K562 (cell line): ENCODE results near the gene CEP72. TPM values are rescaled to one million over a fixed set of nuclear protein-coding genes. Genes with fewer than 3 reads are reported as not detected.

Experiments
- ATAC-seq: fragments of 200-7000 bp; cut with Tn5 transposase; 3 replicates; pipeline ENCODE4 v1.9.1; 2020; ENCODE audit warnings: moderate library complexity
- BruUV-seq: library from RNA; stranded (reverse); fragments of 400-500 nt; replicated peaks from 2 replicates; lab custom pipeline; 2021; lab: Mats Ljungman, UMichigan
- CTCF ChIA-PET: fragments of 300-600 bp; formaldehyde crosslinking; extraction: SDS; loops from one replicate; lab custom pipeline; 2021; ENCODE audit warnings: low intra/inter-chr PET ratio; lab: Yijun Ruan, JAX
- POLR2A ChIA-PET: fragments of 300-600, 350-650 bp; sonication (Branson Sonifier 250); formaldehyde crosslinking; extraction: SDS; loops from one replicate; lab custom pipeline; 2021; ENCODE audit warnings: antibody characterized with exemption, inconsistent platforms; lab: Yijun Ruan, JAX
- DNase-seq, 4 experiments: peaks; one replicate each; pipeline versions ENCODE4 v3.0.0 to v3.0.0-alpha.2; 2011 to 2018; ENCODE audit warnings: low spot score in 3 of 4, mixed read lengths in 3 of 4; ENCODE audit errors: extremely low read depth in 1 of 4
- FAIRE-seq: peaks from 2 replicates; lab custom pipeline; 2011; peaks lifted over from hg19 to GRCh38; lab: Jason Lieb, UNC
- H2AFZ ChIP-seq: 2 replicates; pipeline ENCODE4 v1.6.0; 2011; ENCODE audit warnings: low read depth, low read length, control low read depth, inconsistent platforms
- H3K27ac ChIP-seq: fragments of 200-600 bp; 3 replicates; pipeline ENCODE4 v1.8.0; 2011; ENCODE audit warnings: low read depth, mild to moderate bottlenecking, control low read depth, inconsistent platforms, low read length, moderate library complexity, mixed read lengths; ENCODE audit errors: extremely low read depth
- H3K27me3 ChIP-seq, 2 experiments: fragments of 300-600 bp in 1 of 2; 2 replicates in 1 of 2; 3 replicates in 1 of 2; pipeline versions ENCODE4 v1.6.0 to v1.8.0; 2011; ENCODE audit warnings: inconsistent platforms in 2 of 2, low read length in 2 of 2, mild to moderate bottlenecking in 1 of 2, mixed read lengths in 1 of 2, moderate library complexity in 1 of 2; ENCODE audit not compliant: control insufficient read depth in 2 of 2, insufficient read depth in 2 of 2
- H3K36me3 ChIP-seq: fragments of 300-600 bp; 3 replicates; pipeline ENCODE4 v1.8.0; 2011; ENCODE audit warnings: mild to moderate bottlenecking, low read length, inconsistent platforms; ENCODE audit not compliant: control insufficient read depth, insufficient read depth
- H3K4me1 ChIP-seq, 2 experiments: fragments of 200-600 bp in 1 of 2; replicated peaks in 1 of 2; 2 replicates in 1 of 2; 3 replicates in 1 of 2; pipeline versions ENCODE4 v1.5.1 to v1.8.0; 2011; ENCODE audit warnings: inconsistent platforms in 2 of 2, low read length in 2 of 2, mild to moderate bottlenecking in 1 of 2, mixed read lengths in 1 of 2, moderate library complexity in 1 of 2; ENCODE audit not compliant: control insufficient read depth in 2 of 2, insufficient read depth in 2 of 2
- H3K4me2 ChIP-seq: 2 replicates; pipeline ENCODE4 v1.6.1; 2011; ENCODE audit warnings: low read length, control low read depth, inconsistent platforms, mixed read lengths; ENCODE audit not compliant: insufficient read depth
- H3K4me3 ChIP-seq: fragments of 200-600 bp; sonication (generic), shearing (Covaris generic); 2 replicates; pipeline ENCODE4 v1.5.1; 2016; ENCODE audit warnings: control low read depth, inconsistent platforms
- H3K79me2 ChIP-seq: fragments of 200-600 bp; 3 replicates; pipeline ENCODE4 v1.8.0; 2011; ENCODE audit warnings: low read length, inconsistent platforms; ENCODE audit not compliant: control insufficient read depth, insufficient read depth
- H3K9ac ChIP-seq, 2 experiments: 2 replicates each; pipeline versions ENCODE4 v1.6.0 to v1.6.1; 2011; ENCODE audit warnings: low read depth in 2 of 2, low read length in 2 of 2, control low read depth in 1 of 2, inconsistent platforms in 1 of 2, mild to moderate bottlenecking in 1 of 2, mixed read lengths in 1 of 2; ENCODE audit not compliant: insufficient read depth in 1 of 2
- H3K9me1 ChIP-seq: one replicate; pipeline ENCODE4 v1.6.0; 2011; ENCODE audit warnings: inconsistent platforms, mild to moderate bottlenecking, low read length, moderate library complexity; ENCODE audit not compliant: control insufficient read depth, insufficient read depth
- H3K9me3 ChIP-seq: replicated peaks from 2 replicates; pipeline ENCODE4 v1.5.1; 2011; ENCODE audit warnings: low read depth, low read length, inconsistent platforms; ENCODE audit not compliant: control insufficient read depth, insufficient read depth
- H4K20me1 ChIP-seq: replicated peaks from 2 replicates; pipeline ENCODE4 v1.6.1; 2011; ENCODE audit warnings: low read length, inconsistent platforms, mixed read lengths; ENCODE audit not compliant: control insufficient read depth, insufficient read depth
- MBD1 ChIP-seq: fragments of 250-450 bp; sonication (Bioruptor Pico); IDR thresholded peaks from 2 replicates; pipeline ENCODE4 v1.8.0; 2022; ENCODE audit warnings: inconsistent platforms
- POLR2G ChIP-seq: fragments of 200-400 bp; formaldehyde crosslinking; IDR thresholded peaks from 2 replicates; pipeline ENCODE4 v1.6.1; 2017; ENCODE audit warnings: low read depth, mild to moderate bottlenecking, antibody characterized with exemption, low read length, moderate library complexity
- whole genome bisulfite sequencing: fragments of 100-300 bp; shearing (Covaris generic); methylation state at CpG from one replicate; pipeline ENCODE4 v1.1.6; 2016; ENCODE audit warnings: low coverage, mixed read lengths; ENCODE audit not compliant: insufficient coverage; ENCODE audit errors: missing lambda C conversion rate; 5-methylcytosine and 5-hydroxymethylcytosine counted together
- in situ Hi-C: fragments of 300-500 bp; cut with MboI; formaldehyde crosslinking; loops from 4 replicates; pipeline ENCODE4 v1.15.0; 2018; ENCODE audit warnings: inconsistent platforms, mixed read lengths
- intact Hi-C: fragments of 100-400 bp; cut with micrococcal nuclease; formaldehyde crosslinking; loops from 2 replicates; pipeline ENCODE4 v1.14.2; 2022
- polyA plus RNA-seq, 8 experiments: library from polyadenylated mRNA; depleted of rRNA in 4 of 8; stranded (reverse) in 5 of 8; unstranded in 3 of 8; fragments of >200 nt; fragmentation: Nextera tagmentation in 2 of 8; fragmentation: Illumina TruSeq in 1 of 8; extraction: Ambion mirVana in 2 of 8; extraction: Trizol in 1 of 8; gene quantifications; 2 replicates each; pipeline versions ENCODE4 v1.2.1 to v1.2.3, GENCODE V29; 2011 to 2014; ENCODE audit warnings: inconsistent platforms in 1 of 8, missing spikeins in 1 of 8
- total RNA-seq, 7 experiments: library from RNA; depleted of rRNA in 6 of 7; stranded (reverse); fragments of >200 nt in 6 of 7; fragmentation: Illumina TruSeq in 2 of 7; extraction: Trizol in 2 of 7; gene quantifications; 2 replicates each; pipeline versions ENCODE4 v1.2.1 to v1.2.3, GENCODE V29; 2011 to 2021; ENCODE audit warnings: low replicate concordance in 1 of 7

CEP72 gene
- total and polyA plus RNA-seq, 9 of the 15 experiments (the other 6 are each of a cell fraction or from before 2014, with no cell fraction given): 0.89 to 38.1 (median 14.2) TPM

- H3K27ac ChIP-seq: no peak overlapping the region
- H3K4me3 ChIP-seq: no peak overlapping the region
- H4K20me1 ChIP-seq: no peaks in the 10 kb centered on the region
- CTCF ChIA-PET: no interaction called here
- 91% methylated on average over 35 of the region's 56 CpGs for whole genome bisulfite sequencing
- no peak for TF ChIP-seq MBD1 (CRISPR knock-in tag)
- peak; percentile 13; the same call in 1 of the 2 replicates for TF ChIP-seq POLR2G
- H3K4me1 ChIP-seq: peaks cover 5 to 40% of the 10 kb centered on the region in 2 experiments; a peak in 4 of 5 replicates
- no peak overlapping the region for H3K4me2 ChIP-seq
- H3K36me3 ChIP-seq: peaks cover 87% of the 10 kb centered on the region
- intact Hi-C loops (no loop called here), in situ Hi-C loops (no loop called here)
- no peaks in the 10 kb centered on the region for H3K79me2 ChIP-seq
- no peaks in the 10 kb centered on the region for H3K9me1 ChIP-seq
- no peak overlapping the region for H2AFZ ChIP-seq
- POLR2A ChIA-PET: no interaction called here
- H3K9me3 ChIP-seq: peaks cover 14% of the 10 kb centered on the region
- H3K9ac ChIP-seq: no peak overlapping the region
- no TSS peak for BruUV-seq
- FAIRE-seq: peak; percentile 46
- H3K27me3 ChIP-seq: no peaks in the 10 kb centered on the region
- no peak for DNase-seq
- ATAC-seq: no peak
Observed at GRCh38 chr5:662751-663435, 50.8 kb downstream of the CEP72 start.
